Stomach (tissue), 9 donors: ENCODE results near the gene SEZ6L. TPM values are rescaled to one million over a fixed set of nuclear protein-coding genes. Genes with fewer than 3 reads are reported as not detected.

Source experiments
- DNase-seq, 2 donors: peaks; one replicate each; pipeline versions ENCODE4 v3.0.0 to v3.0.0-alpha.2; 2013 to 2019
- H3K27ac ChIP-seq, 5 donors: fragments of 200-600 bp in 4 of 5; sonication (generic) in 4 of 5; one replicate each; pipeline ENCODE4 v1.5.1; 2013 to 2019; ENCODE audit warnings: mild to moderate bottlenecking in 1 of 5, moderate library complexity in 1 of 5
- H3K27me3 ChIP-seq, 3 donors: fragments of 200-600 bp; sonication (generic); one replicate each; pipeline ENCODE4 v1.5.1; 2017 to 2019; ENCODE audit warnings: mixed run types in 1 of 3
- H3K36me3 ChIP-seq, 4 donors: fragments of 200-600 bp; sonication (generic); 1 replicate in 3 of 4; 2 replicates in 1 of 4; pipeline ENCODE4 v1.5.1; 2016 to 2019
- H3K4me1 ChIP-seq, 4 donors: fragments of 200-600 bp; sonication (generic); one replicate each; pipeline ENCODE4 v1.5.1; 2016 to 2019
- H3K4me3 ChIP-seq, 4 donors: fragments of 200-600 bp; sonication (generic) in 3 of 4; one replicate each; pipeline ENCODE4 v1.5.1; 2016 to 2019; ENCODE audit warnings: mild to moderate bottlenecking in 1 of 4
- H3K9me3 ChIP-seq, 4 donors: fragments of 200-600 bp; sonication (generic); one replicate each; pipeline ENCODE4 v1.5.1; 2016 to 2019
- EP300 ChIP-seq: sonication (generic); formaldehyde crosslinking; IDR thresholded peaks from one replicate; pipeline ENCODE4 v1.6.1; 2017; ENCODE audit warnings: antibody characterized with exemption
- POLR2A ChIP-seq, 4 donors: fragments of 450-650 bp; IDR thresholded peaks; one replicate each; pipeline ENCODE4 v1.6.1; 2016; ENCODE audit warnings: antibody characterized with exemption in 4 of 4, control low read depth in 2 of 4, mild to moderate bottlenecking in 1 of 4, moderate library complexity in 1 of 4
- POLR2AphosphoS5 ChIP-seq, 3 donors: sonication (generic); formaldehyde crosslinking; IDR thresholded peaks; one replicate each; pipeline ENCODE4 v1.6.1; 2016; ENCODE audit warnings: antibody characterized with exemption in 3 of 3
- WGBS, 5 donors: extraction: QIAGEN DNeasy Blood & Tissue Kit in 3 of 5; methylation state at CpG; one replicate each; pipeline versions ENCODE4 v1.1.5 to v1.1.7; 2013 to 2018; 5-methylcytosine and 5-hydroxymethylcytosine counted together
- intact Hi-C: fragments of 100-400 bp; cut with DNase I; formaldehyde crosslinking; loops from one replicate; pipeline ENCODE4 v1.15.1; 2023; ENCODE audit warnings: low total_unique reads
- polyA plus RNA-seq, 3 donors: library from polyadenylated mRNA; stranded (reverse); fragments of 200-250 nt; gene quantifications; one replicate each; pipeline ENCODE4 v1.2.3, GENCODE V29; 2013
- total RNA-seq, 5 donors: library from RNA; depleted of rRNA; stranded (reverse); fragments of >200 nt; gene quantifications; one replicate each; pipeline versions ENCODE4 v1.1.0 to v1.2.3, GENCODE V29; 2014 to 2016
- TF ChIP-seq, protein P1 (sequence below), 7 experiments: fragments of 450-650 bp in 4 of 7; fragments of 200-600 bp in 3 of 7; sonication (generic) in 3 of 7; IDR thresholded peaks; one replicate each; pipeline ENCODE4 v1.5.1; 2016 to 2019; ENCODE audit warnings: antibody characterized with exemption in 7 of 7, control low read depth in 2 of 7, mild to moderate bottlenecking in 1 of 7
- donor health status: healthy with polysubstance abuse.
- donor health status: Bipolar disorder and iron deficiency.
- donor health status: healthy.

SEZ6L gene
- total and polyA plus RNA-seq, 8 donors = 0.03 to 1.1 (median 0.06) TPM; not detected in 5

DNA sequence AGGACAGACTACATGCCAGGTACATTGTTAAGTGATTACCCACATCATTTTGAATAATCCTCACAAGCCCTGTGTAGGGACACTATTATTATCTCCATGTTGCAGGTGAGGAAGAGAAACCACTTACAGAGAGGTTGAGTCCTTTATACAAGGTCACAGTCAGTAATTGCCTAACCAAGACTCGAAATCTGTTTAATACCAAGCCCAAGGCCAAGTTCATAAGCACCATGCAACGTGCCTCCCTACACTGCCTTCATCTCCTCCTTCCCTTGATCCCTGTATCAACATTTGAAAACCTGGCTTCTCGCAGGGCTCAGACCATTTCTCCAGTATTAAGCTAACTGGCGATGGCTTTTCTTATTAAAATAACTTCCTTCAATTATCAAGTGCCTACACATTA lies 41.7 kb upstream of the SEZ6L start:
- DNase-seq = no peak
- intact Hi-C loops = no loop called here
- no peak for TF ChIP-seq POLR2A (IDR thresholded peaks at IDR 0.05)
- TF ChIP-seq, protein P1, sequence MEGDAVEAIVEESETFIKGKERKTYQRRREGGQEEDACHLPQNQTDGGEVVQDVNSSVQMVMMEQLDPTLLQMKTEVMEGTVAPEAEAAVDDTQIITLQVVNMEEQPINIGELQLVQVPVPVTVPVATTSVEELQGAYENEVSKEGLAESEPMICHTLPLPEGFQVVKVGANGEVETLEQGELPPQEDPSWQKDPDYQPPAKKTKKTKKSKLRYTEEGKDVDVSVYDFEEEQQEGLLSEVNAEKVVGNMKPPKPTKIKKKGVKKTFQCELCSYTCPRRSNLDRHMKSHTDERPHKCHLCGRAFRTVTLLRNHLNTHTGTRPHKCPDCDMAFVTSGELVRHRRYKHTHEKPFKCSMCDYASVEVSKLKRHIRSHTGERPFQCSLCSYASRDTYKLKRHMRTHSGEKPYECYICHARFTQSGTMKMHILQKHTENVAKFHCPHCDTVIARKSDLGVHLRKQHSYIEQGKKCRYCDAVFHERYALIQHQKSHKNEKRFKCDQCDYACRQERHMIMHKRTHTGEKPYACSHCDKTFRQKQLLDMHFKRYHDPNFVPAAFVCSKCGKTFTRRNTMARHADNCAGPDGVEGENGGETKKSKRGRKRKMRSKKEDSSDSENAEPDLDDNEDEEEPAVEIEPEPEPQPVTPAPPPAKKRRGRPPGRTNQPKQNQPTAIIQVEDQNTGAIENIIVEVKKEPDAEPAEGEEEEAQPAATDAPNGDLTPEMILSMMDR (IDR thresholded peaks at IDR 0.05) = no peak
- no peak for TF ChIP-seq EP300
- TF ChIP-seq POLR2AphosphoS5 (IDR thresholded peaks at IDR 0.05) = no peak
- no peaks in the 10 kb centered on the region for H3K36me3 ChIP-seq
- 53 to 62% (median 56%) methylated on average over 4 of the region's 4 CpGs for WGBS, 5 donors
- peaks cover 0 to 30% (median 0%) of the 10 kb centered on the region in 3 donors for H3K27me3 ChIP-seq
- H3K27ac ChIP-seq = no peak overlapping the region
- H3K4me1 ChIP-seq = no peaks in the 10 kb centered on the region
- H3K9me3 ChIP-seq = peaks cover 0 to 11% (median 3%) of the 10 kb centered on the region in 4 donors
- H3K4me3 ChIP-seq = no peak overlapping the region

DNA sequence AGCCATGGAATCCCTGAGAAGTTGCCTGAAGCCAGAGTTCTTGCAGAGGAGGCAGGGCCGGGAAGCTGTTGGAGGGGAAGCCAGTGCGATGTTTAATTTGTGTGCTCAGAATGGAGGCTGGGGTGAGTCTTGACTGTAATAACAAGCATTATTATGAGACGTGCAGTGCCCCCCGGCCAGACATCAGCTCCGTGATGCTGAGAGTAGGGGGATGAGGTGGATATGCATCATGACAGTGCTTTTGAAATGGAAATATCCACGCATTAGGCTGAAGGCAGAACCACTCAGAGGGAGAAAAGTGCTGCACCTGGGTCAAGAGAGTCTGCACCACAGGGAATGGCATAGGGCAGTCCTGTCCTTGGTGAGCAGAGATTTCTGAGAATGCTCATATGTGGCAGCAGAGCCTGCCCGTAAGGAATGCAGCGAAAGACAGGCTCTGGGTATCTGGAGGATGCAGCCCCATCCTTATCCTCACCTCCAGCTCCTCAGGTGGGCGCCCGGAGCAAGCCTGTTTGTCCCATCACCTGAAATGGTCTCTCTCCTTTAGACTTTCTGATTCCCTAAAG lies 37.6 kb upstream of the SEZ6L start:
- Histone ChIP-seq H3K4me3 (no peak overlapping the region), H3K4me1 (no peaks in the 10 kb centered on the region), H3K9me3 (no peaks in the 10 kb centered on the region), H3K27me3 (peaks cover 0 to 54% (median 0%) of the 10 kb centered on the region in 3 donors), H3K27ac (no peak overlapping the region), H3K36me3 (no peaks in the 10 kb centered on the region)
- no peak for DNase-seq
- TF ChIP-seq EP300 = no peak
- no peak for TF ChIP-seq POLR2A (IDR thresholded peaks at IDR 0.05)
- TF ChIP-seq POLR2AphosphoS5 (IDR thresholded peaks at IDR 0.05) = no peak
- TF ChIP-seq, protein P1 (IDR thresholded peaks at IDR 0.05) = no peak
- intact Hi-C loops = no loop called here
- WGBS, 5 donors = 48 to 58% (median 50%) methylated on average over 10 of the region's 10 CpGs

DNA sequence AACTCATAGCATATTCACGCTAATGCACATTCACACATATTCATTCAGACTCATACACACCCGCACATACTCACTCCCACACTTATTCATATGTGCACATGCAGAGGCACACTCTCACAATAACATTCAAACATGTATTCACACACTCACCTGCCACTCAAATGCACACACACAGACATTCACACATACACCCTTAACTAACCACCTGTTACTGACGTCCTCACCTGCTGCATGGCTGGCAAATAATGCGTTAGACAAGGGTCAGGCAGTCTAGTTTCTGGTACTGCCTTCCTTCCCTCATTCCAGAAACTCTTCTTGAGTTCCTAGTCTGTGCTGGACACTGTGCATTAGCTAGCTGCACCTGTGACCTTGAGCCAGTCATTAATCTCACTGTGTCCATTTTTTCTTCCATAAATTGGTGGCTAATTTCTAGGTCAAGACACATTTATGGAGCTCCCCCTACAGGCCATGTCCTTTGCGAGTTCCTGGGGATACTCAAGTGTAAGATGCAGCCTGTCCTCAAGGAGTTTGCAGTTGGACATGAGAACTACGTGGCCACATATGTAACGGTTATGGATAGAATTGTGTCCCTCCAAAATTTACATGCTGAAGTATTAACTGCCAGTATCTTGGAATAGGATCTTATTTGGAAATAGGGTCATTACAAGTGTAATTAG lies 34.5 kb upstream of the SEZ6L start:
- peaks cover 0 to 65% (median 7%) of the 10 kb centered on the region in 3 donors for H3K27me3 ChIP-seq
- H3K4me3 ChIP-seq = no peak overlapping the region
- intact Hi-C loops = no loop called here
- H3K9me3 ChIP-seq = no peaks in the 10 kb centered on the region
- DNase-seq = peak in 1 of 2 donors; percentile 7
- no peaks in the 10 kb centered on the region for H3K4me1 ChIP-seq
- H3K36me3 ChIP-seq = no peaks in the 10 kb centered on the region
- WGBS, 5 donors = 69 to 79% (median 72%) methylated on average over 7 of the region's 7 CpGs
- TF ChIP-seq EP300 = no peak
- TF ChIP-seq, protein P1 (IDR thresholded peaks at IDR 0.05) = no peak
- TF ChIP-seq POLR2A (IDR thresholded peaks at IDR 0.05) = no peak
- TF ChIP-seq POLR2AphosphoS5 (IDR thresholded peaks at IDR 0.05) = no peak
- no peak overlapping the region for H3K27ac ChIP-seq

DNA sequence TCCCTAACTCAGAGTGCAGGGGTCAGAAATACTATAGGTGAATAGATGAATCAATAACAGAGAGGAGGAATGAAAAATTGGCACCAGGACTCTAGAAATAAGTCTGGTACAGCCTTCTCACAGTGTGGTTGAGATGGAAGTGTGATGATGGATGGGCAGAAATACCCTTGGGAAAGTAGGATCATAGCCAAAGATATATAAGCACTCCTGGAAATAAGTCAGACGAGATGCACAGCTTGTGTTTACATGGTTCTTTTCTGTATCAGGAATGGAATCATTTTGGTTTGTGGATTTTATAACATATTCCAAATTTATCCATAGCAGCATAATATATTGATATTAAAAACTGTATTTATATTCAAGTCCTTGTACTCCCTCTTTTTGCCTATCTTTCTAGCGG lies 33.5 kb upstream of the SEZ6L start:
- Histone ChIP-seq H3K27ac (no peak overlapping the region), H3K4me1 (no peaks in the 10 kb centered on the region), H3K9me3 (no peaks in the 10 kb centered on the region), H3K27me3 (peaks cover 0 to 62% (median 8%) of the 10 kb centered on the region in 3 donors), H3K4me3 (no peak overlapping the region), H3K36me3 (no peaks in the 10 kb centered on the region)
- TF ChIP-seq POLR2A (IDR thresholded peaks at IDR 0.05) (no peak), EP300 (no peak), POLR2AphosphoS5 (IDR thresholded peaks at IDR 0.05) (no peak)
- TF ChIP-seq, protein P1 (IDR thresholded peaks at IDR 0.05) = no peak
- DNase-seq = no peak
- WGBS, 5 donors = 69 to 88% (median 73%) methylated on average over 2 of the region's 2 CpGs
- intact Hi-C loops = no loop called here
